Measurements from ENCODE around the gene DESI2.
"Not testable (repeated sequence)": the region's sequence is repeated elsewhere in the genome, so short reads cannot be mapped to it uniquely, and the experiment has no call there.

Gene DESI2

DNA sequence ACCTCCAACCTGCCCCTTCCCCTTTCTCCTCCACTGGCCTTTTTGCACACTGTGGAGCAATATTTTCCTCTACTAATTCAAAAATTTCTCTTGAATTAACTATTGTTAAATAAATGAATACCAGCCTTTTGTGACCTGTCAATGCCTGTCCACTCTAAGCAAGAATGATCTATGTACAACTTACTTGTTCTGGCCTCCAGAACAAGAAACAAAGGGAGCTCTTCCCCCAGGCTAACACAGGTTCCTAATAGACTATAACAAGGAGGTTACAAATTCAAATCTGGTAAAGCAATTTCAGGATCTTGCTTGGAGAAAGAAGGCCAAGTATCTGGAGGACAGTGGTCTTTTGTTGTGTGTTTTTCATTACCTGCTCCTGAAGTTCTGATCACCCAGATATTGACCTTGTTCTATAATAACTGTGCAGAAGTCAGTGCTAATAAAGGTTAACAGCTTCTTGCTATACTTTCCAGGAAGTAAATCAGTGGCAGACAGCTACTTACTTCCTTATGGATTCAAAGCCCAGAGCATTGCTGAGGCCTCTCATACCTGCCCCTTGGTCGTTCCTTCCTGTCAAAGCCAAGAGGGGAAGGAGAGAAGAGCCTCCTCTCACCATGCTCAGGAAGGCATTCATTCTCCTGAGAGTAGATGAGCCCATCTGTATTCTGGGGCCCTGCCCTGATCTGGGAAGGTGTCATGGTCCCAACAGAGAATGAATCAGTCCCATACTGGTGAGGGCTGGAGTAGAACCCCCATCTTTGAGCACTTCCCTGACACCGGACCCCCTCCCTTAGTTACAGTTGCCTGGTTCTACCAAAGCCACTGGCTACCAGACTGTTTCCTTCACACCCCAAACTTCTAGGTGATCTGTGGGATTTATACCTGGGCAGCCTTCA, 56.8 kb downstream of the DESI2 start:
- DNase-seq = no peak

DNA sequence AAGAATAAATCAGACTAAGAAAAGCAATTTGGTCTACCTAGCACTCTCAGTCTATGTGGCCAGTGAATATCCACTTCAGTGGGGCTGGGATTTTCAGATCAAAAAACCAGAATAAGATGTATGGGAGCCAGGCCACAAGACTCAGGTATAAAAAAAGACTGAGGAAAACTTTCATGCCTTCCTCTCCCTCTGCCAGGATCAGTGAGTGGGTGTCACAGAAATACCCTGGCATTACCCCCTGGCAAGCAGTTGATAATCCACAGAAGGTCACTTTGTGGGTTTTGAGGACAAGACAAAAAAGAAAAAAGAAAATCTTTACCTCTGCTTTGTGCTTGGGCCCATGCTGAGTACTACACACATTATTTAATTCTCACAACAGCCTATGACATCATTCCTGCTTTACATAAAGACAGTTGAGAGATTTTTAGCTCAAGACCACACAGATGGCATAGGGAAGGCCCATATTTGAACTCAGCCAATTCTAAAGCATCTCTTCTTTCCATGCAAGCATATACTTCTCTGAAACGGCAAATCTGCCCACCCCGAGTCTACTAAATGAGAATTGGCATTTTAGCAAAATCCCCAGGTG, 57.6 kb downstream of the DESI2 start:
- no peak for DNase-seq

DNA sequence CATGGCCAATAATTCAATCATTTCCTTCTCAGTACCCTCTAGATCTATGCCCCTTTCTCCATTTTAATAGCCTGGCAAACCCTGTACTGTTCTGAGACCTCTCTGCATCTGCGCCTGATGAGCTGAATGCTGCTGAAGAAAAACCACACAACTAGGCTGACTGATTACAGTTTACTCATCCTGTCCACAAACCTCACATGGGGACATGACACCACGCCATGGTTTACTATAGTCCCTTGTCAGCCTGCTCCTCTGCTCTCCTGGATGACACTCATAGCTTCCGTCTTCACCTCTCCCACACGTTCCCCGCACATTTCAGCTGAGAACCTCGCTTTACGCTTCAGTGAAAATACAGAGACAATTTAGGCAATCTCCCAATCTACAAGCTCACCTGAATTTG, 59.7 kb downstream of the DESI2 start:
- DNase-seq = no peak

DNA sequence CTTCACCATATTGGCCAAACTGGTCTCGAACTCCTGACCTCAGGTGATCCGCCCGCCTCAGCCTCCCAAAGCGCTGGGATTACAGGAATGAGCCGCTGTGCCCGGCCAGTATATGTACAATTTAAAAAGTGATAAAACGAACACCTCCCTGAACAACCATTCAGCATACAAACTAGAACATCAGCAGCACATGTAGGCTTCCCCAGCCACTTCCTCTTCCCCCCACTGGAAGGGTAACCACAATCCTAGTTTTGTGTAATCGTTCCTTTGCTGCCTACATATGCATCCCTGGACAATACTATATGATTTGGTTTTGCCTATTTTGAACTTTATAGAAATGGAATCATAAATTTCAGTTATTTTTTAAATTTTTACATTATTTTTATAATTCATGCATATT, 60.4 kb downstream of the DESI2 start:
- DNase-seq = no peak

DNA sequence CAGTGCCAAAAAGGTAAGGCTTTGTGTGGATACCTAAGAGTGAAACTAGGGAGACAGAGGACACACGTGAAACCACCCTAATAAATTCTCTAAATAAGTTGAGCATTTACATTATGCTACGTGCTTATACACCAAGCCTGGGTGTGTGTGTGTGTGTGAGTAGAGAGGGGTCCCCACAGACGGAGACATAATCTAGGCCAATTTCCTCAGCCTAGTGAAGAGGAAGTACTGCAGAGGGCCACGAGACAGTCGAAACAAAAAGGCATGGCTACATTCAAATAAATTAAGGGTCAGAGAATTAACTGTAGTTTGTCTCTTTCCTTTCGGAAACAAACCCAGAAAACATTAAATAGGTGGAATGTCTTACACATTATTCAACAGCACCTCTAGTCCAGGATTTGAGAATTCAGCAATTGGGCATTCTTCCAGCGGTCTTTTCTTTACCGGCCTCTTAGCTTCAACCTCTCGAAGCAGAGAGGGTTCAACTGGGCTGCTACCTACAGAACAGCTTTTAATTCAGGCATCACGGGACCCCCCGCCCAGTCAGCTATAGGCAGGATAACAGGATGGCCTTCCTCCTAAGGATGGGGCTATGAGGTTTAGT, 75.0 kb downstream of the DESI2 start:
- DNase-seq = no peak

DNA sequence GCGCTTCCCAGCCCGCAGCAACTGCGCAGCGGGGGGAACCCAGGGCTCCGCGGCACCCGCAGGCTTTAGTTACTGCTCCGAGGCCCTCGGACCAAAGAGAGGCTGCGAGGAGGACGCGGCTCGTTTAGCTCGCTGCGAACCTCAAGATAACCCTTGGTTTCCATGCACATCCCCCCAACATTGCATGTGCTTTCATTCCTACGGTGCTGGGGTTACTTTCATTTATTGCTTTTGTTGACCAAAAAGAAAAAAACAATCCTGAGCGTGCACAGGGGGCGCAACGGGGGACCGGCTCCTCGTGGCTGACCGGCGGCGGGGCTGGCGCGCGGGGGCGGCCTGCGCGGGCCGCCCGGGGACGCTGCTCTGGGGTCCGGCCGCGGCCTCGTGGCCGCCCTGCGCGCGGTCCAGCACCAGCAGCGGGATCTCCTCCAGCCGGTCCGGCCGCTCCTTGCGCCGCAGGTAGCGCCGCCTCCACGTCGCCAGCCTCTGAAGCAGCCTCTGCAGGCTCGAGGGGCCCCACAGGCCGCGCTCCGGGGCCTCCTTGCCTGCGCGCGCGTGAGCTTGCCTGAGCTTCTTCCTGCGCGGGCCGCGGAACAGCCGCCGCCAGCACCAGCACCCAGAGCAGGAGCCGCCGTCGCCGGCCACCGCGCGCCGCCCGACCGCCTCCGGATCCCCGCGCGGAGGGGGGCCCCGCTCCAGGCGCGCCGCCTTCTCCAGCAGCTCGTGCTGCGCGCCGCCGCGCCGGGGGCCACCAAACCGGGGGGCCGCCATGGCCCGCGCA, 77.4 kb downstream of the DESI2 start:
- peak; percentile 39 for DNase-seq

DNA sequence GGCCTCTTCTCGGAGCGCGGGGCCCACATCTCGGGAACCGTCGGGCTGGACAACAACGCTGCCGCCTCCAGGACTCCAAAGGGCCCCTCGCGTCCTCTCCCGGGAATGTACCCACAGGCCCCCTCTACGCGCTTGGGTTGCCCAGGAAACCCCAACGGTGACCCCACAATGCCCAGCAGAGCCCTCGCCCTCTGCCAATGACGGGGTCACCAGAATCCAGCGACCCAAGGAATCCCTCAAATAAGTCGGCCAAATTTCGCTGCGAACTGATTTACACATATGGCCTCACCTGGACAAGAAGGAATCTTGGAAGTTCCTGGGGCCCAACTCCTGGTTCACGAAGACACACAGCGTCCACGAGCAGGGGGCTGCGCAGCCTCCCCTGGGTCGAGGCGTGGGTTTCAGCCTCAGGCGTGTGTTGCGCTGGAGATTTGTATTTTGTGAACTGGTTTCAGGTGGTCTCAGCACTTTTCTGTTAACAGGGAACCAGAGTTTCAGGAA, 78.1 kb downstream of the DESI2 start:
- DNase-seq = no peak

DNA sequence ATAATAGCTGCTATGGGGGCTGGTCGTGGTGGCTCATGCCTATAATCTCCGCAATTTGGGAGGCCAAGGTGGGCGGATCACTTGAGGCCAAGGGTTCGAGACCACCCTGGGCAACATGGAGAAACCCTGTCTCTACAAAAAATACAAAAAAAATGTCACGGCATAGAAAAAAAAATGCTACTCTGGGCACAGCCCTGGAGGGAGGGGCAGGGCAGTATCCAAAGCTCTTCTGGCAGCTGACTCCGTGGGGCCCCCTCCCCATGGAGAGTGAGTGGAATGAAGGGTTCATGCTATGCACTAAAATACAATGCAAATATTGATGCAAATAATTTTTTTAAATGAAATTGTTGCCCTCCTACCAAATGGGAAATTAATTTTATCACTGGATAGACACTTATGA, 78.7 kb downstream of the DESI2 start:
- DNase-seq = no peak

DNA sequence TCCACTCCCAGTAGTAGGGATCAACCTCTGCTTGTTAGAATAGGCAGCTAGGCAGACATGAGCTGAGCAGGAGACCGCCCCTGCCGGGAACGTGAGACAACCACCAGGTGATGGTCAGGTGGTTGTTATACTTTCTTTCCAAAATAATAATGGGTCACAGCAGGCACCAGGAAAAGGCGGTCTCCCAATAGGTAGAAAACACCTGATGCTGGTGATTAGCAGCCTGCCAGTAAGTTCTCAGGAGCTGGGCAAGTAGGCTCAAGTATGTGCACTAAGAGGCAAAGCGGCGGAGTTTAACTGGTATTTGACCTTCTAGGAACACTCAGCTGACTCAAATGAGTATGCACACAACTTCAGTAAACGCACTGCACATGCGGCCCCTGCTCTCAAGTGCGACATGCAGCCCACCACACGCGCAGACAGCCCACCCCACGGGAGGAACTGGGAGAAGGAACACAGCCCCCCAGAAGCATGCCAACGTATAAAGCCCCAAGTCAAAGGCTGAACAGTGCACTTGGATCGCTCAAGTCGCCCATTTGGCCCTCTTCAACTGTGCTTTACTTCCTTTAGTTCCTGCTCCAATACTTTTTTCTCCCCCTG, 80.0 kb downstream of the DESI2 start:
- peak; percentile 78 for DNase-seq

DNA sequence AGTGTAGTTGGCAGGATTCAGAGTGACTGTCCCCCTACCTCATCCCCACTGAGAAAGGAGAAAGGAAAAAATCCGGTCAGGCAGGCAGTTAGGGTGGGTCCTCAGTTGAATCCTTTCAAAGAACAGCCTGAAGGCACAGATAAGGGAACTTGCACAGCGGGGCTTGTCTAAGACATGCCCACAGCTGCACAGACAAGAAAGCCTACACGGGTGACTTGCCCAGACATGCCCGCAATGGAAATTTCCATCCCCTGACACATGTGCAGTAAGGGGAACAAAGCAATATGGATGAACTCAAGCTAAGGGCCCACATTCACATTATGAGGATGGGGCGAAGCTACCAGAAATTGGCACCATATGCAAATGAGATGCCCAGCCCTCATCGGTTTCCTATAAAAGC, 82.5 kb downstream of the DESI2 start:
- DNase-seq = no peak

DNA sequence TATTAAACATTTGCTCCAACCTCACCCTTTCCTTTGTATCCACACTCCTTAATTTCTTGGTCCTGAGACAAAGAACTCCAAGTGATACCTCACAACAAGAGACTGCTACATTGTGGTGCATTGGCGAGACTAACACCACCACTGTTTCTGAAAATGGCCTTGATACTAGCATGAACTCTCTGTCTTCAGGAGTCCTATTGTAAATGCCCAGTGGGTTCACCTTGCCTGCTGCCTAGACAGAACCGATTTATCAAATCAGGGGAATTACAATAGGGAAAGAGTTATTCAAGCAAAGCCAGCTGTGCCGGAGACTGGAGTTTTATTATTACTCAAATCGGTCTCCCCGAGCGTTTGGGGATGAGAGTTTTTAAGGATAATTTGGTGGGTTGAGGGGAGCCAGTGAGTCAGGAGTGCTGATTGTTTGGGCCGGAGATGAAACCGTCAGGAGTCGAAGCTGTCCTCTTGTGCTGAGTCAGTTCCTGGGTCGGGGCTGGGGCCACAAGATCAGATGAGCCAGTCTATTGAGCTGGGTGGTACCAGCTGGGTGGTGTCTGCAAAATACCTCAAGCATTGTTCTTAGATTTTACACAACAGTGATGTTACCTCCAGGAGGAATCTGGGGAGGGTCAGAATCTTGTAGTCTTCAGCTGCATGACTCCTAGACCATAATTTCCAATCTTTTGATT, 83.1 kb downstream of the DESI2 start:
- no peak for DNase-seq

DNA sequence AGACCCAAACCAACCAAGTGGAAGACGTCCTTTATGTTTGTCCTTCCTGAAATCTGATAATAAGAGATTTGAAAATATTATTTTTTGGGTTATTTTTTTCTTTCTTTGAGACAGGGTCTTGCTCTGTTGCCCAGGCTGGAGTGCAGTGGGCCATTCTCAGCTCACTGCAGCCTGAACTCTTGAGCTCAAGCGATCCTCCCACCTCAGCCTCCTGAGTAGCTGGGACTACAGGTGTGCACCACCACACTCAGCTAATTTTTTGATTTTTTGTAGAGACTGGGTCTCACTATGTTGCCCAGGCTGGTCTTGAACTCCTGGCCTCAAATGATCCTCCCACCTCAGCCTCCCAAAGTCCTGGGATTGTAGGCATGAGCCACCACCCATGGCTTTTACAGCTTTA, 86.2 kb downstream of the DESI2 start:
- DNase-seq = not testable (repeated sequence)

DNA sequence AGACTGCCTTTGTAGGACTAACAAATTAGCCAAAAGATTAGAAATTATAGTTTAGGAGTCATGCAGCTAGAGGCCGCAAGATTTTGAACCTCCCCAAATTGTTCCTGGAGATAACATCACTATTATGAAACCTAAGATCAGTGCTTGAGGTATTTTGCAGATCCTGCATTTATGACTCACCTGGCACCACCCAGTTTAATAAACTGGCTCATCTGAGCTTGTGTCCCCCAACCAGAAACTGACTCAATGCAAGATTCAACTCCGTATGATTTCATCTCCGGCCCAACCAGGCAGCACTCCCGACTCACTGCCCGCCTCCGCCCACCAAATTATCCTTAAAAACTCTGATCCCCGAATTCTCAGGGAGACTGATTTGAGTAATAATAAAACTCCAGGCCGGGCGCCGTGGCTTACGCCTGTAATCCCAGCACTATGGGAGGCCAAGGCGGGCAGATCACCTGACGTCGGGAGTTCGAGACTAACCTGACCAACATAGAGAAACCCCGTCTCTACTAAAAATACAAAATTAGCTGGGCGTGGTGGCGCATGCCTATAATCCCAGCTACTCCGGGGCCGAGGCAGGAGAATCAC, 87.2 kb downstream of the DESI2 start:
- DNase-seq = not testable (repeated sequence)

DNA sequence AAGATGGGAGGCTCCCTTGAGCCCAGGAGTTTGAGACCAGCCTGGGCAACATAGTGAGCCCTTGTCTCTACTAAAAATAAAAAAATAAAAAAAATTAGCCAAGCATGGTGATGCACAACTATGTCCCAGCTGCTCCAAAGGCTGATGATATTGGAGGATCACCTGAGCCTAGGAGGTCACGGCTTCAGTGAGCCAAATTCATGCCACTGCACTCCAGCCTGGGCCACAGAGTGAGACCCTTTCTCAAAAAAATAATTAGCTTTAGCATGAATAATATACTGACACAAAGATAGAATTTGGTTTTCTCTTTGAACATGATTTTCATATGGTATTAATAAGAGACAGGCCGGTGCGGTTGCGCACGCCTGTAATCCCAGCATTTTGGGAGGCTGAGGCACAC, 88.8 kb downstream of the DESI2 start:
- no peak for DNase-seq

DNA sequence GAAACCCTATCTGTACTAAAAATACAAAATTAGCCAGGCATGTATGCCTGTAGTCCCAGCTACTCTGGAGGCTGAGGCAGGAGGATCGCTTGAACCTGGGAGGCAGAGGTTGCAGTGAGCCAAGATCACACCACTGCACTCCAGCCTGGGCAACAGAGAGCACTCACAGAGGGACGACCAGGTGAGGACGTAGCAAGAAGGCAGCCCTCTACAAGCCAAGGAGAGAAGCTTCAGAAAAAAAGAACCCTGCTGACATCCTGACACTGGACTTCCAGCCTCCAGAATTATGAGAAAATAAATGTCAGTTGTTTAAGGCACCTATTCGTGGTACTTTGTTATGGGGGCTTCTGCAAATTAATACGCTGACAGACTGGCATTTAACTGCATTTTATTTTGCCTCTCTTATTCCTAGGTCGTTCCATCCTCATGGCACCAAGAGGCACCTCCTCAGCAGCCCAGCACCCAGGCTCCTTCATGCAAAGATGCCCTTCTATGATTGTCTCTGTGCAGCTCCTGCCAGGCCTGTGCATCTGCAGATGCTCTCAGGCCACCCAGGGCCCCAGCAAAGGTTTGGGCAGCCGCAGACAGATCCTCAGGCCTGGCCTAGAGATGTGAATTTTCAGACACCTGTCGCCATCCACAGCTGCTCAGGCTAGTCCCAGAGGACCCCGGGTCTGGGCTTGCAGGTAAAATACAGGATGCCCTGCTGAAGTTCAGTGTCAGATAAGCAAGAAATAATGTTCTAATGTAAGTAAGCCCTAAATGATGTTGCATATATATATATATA, 96.5 kb downstream of the DESI2 start:
- no peak for DNase-seq

DNA sequence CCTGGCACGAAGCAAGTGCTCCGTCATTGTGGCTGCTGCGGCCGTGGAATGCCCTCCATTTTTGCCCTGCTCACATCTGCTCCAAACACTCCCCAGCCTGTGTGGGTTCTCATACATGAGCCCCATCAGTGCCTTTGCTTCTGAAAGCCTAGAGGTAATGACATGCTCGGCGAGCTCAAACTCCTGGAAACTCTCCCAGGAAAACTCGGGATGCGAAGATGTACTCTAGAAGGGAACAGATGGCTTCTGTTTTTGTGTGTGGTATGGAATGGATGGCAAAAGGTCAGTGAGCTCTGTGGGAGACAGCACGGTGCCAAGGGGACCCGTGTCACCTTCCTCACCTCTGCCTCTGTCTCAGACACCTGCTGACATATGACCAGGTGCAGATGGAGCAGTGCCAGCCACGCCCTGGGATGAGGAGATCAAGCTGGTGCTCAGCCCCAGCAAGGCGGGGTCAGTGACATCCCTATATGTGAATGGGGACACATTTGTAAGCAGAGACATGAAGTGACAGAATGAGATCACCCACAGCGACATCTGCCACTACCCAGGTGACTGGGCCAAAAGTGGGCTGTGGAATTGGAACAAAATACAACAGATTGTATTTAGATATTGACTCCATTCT, 98.5 kb downstream of the DESI2 start:
- DNase-seq = peak; percentile 13

DNA sequence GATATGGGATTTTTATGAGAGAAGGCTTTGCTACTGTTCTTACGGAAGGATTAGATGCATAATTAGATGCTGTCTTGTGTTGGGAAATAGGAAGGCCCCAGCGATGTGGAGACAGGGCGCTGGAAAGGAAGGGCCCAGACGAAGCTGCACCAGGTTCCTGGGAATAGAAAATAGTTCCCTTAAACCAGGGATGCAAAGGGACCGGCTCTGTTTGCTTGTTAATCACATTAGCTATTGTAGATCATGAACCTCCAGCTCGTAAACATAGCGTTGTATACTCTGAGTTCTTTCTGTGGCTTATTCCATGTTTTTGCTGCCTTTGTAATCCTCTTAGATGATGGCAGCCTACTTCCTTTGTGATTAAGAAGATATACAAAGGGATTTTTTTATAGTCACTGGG, 102.7 kb downstream of the DESI2 start:
- no peak for DNase-seq

DNA sequence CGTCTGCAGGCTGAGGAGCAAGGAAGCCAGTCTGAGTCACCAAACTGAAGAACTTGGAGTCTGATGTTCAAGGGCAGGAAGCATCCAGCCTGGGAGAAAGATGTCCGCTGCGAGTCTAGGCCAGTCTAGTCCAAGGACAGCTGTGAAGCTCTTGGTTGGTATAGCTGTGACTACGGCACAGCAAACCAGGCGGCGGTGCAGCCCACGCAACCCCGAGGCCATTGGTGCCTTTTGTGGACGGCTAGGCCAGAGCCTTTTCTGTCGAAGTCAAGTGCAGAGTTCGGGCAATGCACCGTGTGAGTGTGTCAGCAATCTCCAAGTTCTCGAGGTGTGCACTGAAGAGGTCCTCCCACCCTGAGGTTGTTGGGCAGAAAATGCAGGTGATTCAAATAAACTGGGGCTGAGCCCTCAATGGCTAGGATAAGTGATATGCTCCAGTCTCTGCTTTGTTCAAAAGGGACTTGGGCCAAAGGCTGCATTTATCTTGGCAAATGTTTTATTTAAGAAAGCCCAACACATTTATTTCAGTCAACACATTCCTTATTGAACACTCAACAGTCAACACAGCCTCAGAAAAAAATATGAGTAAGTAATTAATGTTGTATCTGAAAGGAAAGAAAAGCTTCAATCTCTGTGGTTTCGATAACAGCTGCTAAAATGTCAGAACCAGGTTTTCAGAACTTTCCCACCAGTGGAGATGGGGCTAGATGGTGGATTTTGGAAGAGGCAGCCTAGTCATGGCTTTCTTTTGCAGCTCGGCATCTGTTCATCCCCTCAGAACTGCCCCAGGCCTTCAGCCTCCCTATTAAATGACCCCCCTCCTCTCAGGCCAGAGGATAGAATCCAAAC, 104.4 kb downstream of the DESI2 start:
- DNase-seq = peak; percentile 8
